NCI-H2227 (cell line): ENCODE results near the gene DGKA.
"Not testable (repeated sequence)": the region's sequence is repeated elsewhere in the genome, so short reads cannot be mapped to it uniquely, and the experiment has no call there.

Experiments used
- DNase-seq: peaks from one replicate; lab custom pipeline; 2025; ENCODE audit not compliant: unreplicated experiment; lab: John Stamatoyannopoulos, UW

Gene DGKA

GRCh38 chr12:55966408-55967281, 35.7 kb downstream of the DGKA start, which contains the start of gene CDK2:
TSS of gene CDK2 (plus strand) at chr12:55966830. CDS start at chr12:55967009, 179 bp downstream.
- peak; percentile 83 for DNase-seq

DNA sequence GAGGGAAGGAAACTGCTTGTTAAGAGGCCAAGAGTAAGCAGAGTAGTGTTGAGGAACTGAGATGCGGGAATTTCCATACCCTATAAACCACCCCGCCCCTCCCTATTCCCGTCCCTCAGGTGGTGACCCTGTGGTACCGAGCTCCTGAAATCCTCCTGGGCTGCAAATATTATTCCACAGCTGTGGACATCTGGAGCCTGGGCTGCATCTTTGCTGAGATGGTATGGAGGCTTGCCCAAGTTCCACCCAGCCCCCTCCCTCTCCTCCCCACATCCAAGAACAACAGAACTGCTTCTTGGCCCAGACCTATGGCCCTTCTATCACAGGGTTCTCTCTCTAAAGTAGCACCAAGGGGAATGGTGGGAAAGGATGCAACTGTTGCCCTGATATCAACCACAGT, 38.4 kb downstream of the DGKA start:
- no peak for DNase-seq

DNA sequence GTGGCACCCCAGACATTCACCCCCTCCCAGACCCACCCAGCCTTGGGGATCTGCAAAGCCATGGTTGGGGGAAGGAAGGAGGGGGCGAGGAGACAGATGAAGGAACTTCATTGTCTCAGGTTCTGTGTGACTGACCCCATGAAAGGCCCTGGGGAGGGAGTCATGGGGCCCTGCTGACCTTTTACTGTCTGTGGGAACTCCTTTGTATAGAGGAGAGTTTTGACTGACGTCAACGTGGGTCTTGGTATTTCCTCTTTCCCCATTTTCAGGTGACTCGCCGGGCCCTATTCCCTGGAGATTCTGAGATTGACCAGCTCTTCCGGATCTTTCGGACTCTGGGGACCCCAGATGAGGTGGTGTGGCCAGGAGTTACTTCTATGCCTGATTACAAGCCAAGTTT, 39.8 kb downstream of the DGKA start:
- DNase-seq = no peak

GRCh38 chr12:55972042-55972441, 41.1 kb downstream of the DGKA start:
- DNase-seq = no peak

- DNase-seq = no peak
These were observed 41.5 kb downstream of the DGKA start for GRCh38 chr12:55972456-55972855.

- no peak for DNase-seq
These were observed 42.1 kb downstream of the DGKA start for GRCh38 chr12:55972911-55973598.

DNA sequence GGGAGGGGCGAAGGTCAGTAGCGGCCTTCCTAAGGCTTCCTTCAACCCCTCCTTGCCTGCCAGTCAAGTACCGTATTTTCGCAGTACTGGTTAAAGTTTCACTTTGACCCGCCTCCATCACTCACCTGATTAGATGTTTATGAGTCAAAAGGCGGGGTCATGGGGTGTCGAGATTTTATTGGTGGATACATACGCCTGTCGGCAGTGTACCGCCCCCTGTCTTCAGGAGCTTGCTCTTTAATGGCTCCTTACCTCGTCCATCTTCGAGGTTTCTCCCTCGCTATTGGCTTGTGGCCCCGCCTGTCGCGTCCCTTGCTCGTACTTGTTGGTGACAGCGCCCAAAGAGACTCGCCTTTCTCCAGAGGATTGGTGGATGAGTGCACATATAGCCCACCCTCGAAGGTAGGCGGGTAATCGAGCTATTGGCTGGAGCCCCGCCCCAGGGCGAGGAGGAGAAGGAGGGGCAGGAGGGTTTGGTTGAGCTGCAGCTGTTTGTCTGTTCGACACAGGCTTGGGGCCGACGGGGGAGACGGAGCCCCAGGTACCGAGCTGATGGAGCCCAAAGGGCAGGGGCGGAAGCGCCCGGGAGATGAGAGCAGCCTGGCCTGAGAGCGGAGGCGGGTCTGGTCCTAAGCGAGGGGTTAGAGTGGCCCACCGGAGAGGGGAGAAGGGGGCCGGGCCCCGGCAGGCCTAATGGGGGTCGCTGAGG, 42.8 kb downstream of the DGKA start, which contains the start of gene RAB5B:
Gene RAB5B (plus strand): TSS at position 480 of the 709 bp plus-strand sequence. CDS start 12,883 bp downstream, outside the sequence.
- peak; percentile 98 for DNase-seq

GRCh38 chr12:55974308-55974730, 43.4 kb downstream of the DGKA start:
- DNase-seq = peak; percentile 30

DNA sequence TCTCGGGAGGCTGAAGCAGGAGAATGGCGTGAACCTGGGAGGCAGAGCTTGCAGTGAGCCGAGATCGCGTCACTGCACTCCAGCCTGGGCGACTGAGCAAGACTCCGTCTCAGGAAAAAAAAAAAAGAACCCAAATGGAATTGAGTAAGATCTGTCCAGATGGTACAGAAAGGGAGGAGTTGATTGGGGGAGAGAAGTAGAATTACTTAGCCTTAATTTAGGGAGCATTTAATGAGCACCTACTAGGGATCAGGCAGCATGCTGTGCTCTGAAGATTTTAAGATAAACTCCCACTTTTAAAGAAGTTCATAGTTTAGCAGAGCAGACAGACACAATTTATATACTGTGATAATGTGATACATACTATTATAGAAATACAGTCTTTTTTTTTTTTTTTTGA, 47.4 kb downstream of the DGKA start:
- no peak for DNase-seq

DNA sequence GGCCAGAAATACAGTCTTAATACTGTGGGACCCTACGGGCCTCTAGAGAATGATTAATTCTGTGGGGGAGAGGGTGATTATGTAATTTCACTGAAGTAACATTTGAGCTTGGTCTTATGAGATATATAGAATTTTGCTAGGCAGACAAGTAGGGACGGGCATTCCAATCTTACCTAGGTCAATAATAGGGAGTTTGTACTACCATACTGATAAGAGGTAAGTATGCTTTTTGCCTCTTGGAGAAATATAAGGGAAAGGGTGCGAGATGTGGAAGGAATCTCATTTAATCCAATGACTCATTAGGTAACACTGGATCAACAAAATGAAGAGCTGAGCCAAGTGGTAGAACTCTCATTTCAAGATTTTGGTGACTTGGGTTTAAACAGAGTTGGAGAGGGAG, 48.1 kb downstream of the DGKA start:
- DNase-seq = no peak

DNA sequence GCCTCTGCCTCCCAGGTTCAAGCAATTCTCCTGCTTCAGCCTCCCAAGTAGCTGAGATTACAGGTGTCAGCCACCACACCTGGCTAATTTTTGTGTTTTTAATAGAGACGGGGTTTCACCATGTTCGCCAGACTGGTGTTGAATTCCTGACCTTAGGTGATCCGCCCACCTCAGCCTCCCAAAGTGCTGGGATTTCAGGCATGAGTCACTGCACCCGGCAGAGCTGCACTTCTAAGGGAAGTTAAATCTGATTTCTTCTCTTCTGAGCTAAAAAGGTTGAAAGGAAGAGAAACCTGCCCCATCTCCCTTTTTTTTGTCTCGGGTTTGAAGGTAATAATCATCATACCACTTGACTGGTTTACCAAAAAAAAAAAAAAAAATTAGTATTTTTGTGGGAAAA, 50.9 kb downstream of the DGKA start:
- not testable (repeated sequence) for DNase-seq

GRCh38 chr12:55982319-55982936, 51.5 kb downstream of the DGKA start:
- DNase-seq = no peak

DNA sequence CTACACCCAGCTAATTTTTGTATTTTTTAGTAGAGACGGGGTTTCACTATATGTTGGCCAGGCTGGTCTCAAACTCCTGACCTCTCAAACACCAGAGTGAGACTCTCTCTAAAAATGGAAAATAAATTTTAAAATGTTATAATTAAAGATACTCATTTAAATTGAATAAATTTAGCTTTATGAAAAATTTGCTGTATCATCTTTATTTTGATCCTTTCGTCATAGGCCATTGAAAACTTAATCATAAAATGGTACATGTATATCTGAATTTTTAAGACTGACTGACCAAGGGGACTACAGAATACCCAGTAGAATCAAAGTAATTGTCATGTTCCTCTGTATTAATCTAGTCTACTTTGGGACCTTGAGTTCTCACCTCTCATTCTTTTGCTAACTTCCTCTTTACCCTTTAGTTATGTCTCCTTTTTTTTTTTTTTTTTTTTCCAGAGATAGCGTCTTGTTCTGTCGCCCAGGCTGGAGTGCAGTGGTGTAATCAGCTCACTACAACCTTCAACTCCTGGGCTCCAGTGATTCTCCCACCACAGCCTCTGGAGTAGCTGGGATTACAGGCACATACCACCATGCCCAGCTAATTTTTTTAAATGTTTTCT, 52.4 kb downstream of the DGKA start:
- no peak for DNase-seq

DNA sequence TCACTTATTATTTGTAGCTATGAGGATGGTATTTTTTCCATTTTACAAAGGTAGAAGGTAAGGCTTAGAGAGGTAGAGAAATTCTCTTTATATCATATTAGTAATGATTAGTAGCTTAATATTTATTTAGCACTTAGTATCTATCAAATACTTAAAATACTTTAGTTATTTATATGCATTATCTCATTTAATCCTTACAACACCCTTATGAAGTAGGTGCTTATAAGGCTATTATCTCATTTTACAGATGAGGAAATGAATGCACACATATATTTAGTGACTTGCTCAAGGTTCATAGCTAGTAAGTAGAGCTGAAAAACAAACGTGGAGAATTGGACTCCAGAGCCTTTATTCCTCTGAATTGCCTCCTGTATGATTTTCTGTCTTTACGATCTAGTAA, 53.9 kb downstream of the DGKA start:
- no peak for DNase-seq

GRCh38 chr12:55985341-55985740, 54.4 kb downstream of the DGKA start:
- DNase-seq = no peak

GRCh38 chr12:55985976-55986375, 55.0 kb downstream of the DGKA start:
- DNase-seq = not testable (repeated sequence)

GRCh38 chr12:55991110-55991509, 60.1 kb downstream of the DGKA start:
- no peak for DNase-seq

GRCh38 chr12:55993230-55993853, 62.4 kb downstream of the DGKA start:
- no peak for DNase-seq

GRCh38 chr12:55995366-55995765, 64.4 kb downstream of the DGKA start:
- DNase-seq = no peak

GRCh38 chr12:55996201-55996714, 65.3 kb downstream of the DGKA start:
- peak; percentile 64 for DNase-seq
